Measurements from ENCODE around the gene RIN3. TPM values are rescaled to one million over a fixed set of nuclear protein-coding genes. Genes with fewer than 3 reads are reported as not detected.
"Not testable (repeated sequence)": the region's sequence is repeated elsewhere in the genome, so short reads cannot be mapped to it uniquely, and the experiment has no call there.

The RIN3 gene
- total and polyA plus RNA-seq, 2 donors, result 6.2 to 20.6 TPM

DNA sequence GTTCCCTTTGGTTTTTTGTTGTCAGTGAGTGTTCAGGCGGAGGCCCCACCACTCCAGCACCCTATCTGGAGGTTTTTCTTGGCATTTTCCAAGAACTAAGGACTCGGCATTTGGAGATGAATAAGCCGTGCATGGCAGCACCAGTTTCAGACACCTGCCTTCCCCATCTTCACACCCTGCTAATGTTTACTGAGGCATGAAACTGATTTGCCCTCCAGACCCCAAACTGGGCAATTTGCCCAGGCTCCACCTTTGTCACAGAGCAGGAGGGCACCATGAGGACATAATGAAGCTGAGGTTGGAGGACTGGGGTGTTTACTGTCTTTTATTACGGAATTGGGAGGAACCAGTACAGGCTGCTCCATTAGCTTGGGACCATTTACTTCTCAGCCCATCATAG lies 121.5 kb downstream of the RIN3 start:
- no peak overlapping the region for H3K27ac ChIP-seq (ENCODE audit: low read depth in 1 of 2, low read length in 1 of 2)
- H3K4me1 ChIP-seq (ENCODE audit: control insufficient read depth in 2 of 2, insufficient read depth in 2 of 2, low read length in 2 of 2), result no peaks in the 10 kb centered on the region
- H3K27me3 ChIP-seq (ENCODE audit: control insufficient read depth in 2 of 2, insufficient read depth in 1 of 2, low read length in 1 of 2), result no peaks in the 10 kb centered on the region
- peaks cover 0 to 19% of the 10 kb centered on the region in 2 donors for H3K36me3 ChIP-seq (ENCODE audit: control insufficient read depth in 2 of 2, insufficient read depth in 2 of 2, low read length in 1 of 2)
- DNase-seq (ENCODE audit: low read depth in 6 of 9, low spot score in 9 of 9), result no peak
- H3K4me3 ChIP-seq (ENCODE audit: low read length in 2 of 2), result no peak overlapping the region
- no peaks in the 10 kb centered on the region for H3K9me3 ChIP-seq (ENCODE audit: control insufficient read depth in 2 of 2, insufficient read depth in 1 of 2, low read length in 1 of 2)
- WGBS, result 95% methylated on average over 4 of the region's 4 CpGs

DNA sequence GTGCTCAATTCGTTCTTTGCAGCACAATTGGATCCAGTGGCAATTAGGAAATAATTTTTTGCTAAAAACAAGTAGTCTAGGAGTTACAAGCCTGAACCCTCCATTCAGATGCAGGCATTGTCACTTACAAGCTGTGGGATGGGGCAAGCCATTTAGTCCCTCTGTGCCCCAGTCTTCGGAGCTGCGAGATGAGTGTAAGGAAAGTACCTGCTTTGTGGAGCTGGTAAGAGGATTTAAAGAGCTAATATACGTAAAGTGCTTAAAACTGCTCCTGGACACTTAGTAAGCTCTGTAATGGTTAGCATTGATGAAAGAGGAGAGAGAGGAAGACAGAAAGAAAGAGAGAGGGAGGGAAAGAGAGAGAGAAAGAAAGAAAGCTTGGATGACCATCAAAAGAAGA lies 122.3 kb downstream of the RIN3 start:
- Histone ChIP-seq H3K4me1 (ENCODE audit: control insufficient read depth in 2 of 2, insufficient read depth in 2 of 2, low read length in 2 of 2) (no peaks in the 10 kb centered on the region), H3K9me3 (ENCODE audit: control insufficient read depth in 2 of 2, insufficient read depth in 1 of 2, low read length in 1 of 2) (no peaks in the 10 kb centered on the region), H3K27me3 (ENCODE audit: control insufficient read depth in 2 of 2, insufficient read depth in 1 of 2, low read length in 1 of 2) (no peaks in the 10 kb centered on the region), H3K36me3 (ENCODE audit: control insufficient read depth in 2 of 2, insufficient read depth in 2 of 2, low read length in 1 of 2) (peaks cover 0 to 19% of the 10 kb centered on the region in 2 donors), H3K4me3 (ENCODE audit: low read length in 2 of 2) (no peak overlapping the region), H3K27ac (ENCODE audit: low read depth in 1 of 2, low read length in 1 of 2) (no peak overlapping the region)
- no peak for DNase-seq (ENCODE audit: low read depth in 6 of 9, low spot score in 9 of 9)
- whole genome bisulfite sequencing, result 84% methylated on average over 4 of the region's 4 CpGs

DNA sequence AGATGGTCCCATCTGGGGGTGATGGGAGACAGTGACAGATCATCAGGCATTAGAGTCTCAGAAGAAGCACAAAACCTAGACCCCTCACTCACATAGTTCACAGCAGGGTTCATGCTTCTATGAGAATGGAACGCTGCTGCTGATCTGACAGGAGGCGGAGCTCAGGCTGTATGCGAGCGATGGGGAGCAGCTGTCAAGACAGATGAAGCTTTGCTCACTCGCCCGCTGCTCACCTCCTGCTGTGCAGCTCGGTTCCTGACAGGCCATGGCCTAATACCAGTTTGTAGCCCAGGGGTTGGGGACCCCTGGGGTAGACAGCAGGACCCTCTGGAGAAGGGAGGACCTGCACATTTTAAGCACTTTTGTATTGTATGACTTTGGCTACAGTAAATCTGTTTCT lies 123.6 kb downstream of the RIN3 start:
- 87% methylated on average over 7 of the region's 7 CpGs for WGBS
- H3K36me3 ChIP-seq (ENCODE audit: control insufficient read depth in 2 of 2, insufficient read depth in 2 of 2, low read length in 1 of 2), result peaks cover 6 to 30% of the 10 kb centered on the region in 2 donors
- no peak overlapping the region for H3K4me3 ChIP-seq (ENCODE audit: low read length in 2 of 2)
- no peaks in the 10 kb centered on the region for H3K27me3 ChIP-seq (ENCODE audit: control insufficient read depth in 2 of 2, insufficient read depth in 1 of 2, low read length in 1 of 2)
- H3K4me1 ChIP-seq (ENCODE audit: control insufficient read depth in 2 of 2, insufficient read depth in 2 of 2, low read length in 2 of 2), result no peaks in the 10 kb centered on the region
- no peaks in the 10 kb centered on the region for H3K9me3 ChIP-seq (ENCODE audit: control insufficient read depth in 2 of 2, insufficient read depth in 1 of 2, low read length in 1 of 2)
- DNase-seq (ENCODE audit: low read depth in 6 of 9, low spot score in 9 of 9), result no peak
- H3K27ac ChIP-seq (ENCODE audit: low read depth in 1 of 2, low read length in 1 of 2), result no peak overlapping the region

DNA sequence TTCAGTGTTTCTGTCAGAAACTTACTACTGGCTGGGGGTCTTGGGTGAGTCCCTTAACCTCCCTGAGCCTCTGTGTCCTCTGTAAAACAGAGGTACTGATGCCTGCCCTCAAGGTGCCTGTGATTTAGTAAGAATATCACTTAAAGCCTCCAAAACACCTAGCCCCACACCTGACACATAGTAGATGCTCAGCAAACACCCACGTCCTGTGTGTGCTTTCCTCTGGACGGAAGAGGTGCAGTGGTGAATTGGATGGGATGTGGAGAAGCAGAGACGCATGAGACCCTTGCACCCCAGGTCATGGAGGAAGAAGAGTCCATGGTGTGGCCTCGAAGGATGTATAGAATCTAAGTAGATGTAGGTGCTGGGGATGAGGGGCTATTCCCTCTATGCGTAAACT lies 124.3 kb downstream of the RIN3 start:
- 99% methylated on average over 5 of the region's 5 CpGs for WGBS
- Histone ChIP-seq H3K27ac (ENCODE audit: low read depth in 1 of 2, low read length in 1 of 2) (no peak overlapping the region), H3K9me3 (ENCODE audit: control insufficient read depth in 2 of 2, insufficient read depth in 1 of 2, low read length in 1 of 2) (no peaks in the 10 kb centered on the region), H3K27me3 (ENCODE audit: control insufficient read depth in 2 of 2, insufficient read depth in 1 of 2, low read length in 1 of 2) (no peaks in the 10 kb centered on the region), H3K4me3 (ENCODE audit: low read length in 2 of 2) (no peak overlapping the region), H3K4me1 (ENCODE audit: control insufficient read depth in 2 of 2, insufficient read depth in 2 of 2, low read length in 2 of 2) (no peaks in the 10 kb centered on the region), H3K36me3 (ENCODE audit: control insufficient read depth in 2 of 2, insufficient read depth in 2 of 2, low read length in 1 of 2) (peaks cover 12 to 33% of the 10 kb centered on the region in 2 donors)
- no peak for DNase-seq (ENCODE audit: low read depth in 6 of 9, low spot score in 9 of 9)

DNA sequence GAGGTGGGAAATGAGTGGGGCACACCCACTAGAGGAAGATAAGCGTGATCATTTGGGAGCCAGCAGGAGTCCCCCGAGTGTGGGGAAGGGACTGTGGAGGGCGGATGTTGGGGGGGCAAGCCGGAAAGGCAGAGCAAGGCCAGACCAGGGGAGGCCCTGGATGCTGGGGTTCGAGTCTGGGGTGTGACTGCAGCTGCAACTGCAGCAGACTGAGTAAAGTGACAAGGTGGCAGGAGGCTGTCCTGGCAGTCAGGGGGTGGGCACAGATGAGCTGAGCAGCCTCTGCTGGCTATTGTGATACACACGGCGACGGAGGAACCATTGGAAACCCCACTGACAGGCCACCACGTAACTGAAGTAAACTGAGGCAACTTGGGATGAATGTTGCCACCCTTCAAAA lies 124.7 kb downstream of the RIN3 start:
- Histone ChIP-seq H3K9me3 (ENCODE audit: control insufficient read depth in 2 of 2, insufficient read depth in 1 of 2, low read length in 1 of 2) (no peaks in the 10 kb centered on the region), H3K36me3 (ENCODE audit: control insufficient read depth in 2 of 2, insufficient read depth in 2 of 2, low read length in 1 of 2) (peaks cover 15 to 30% of the 10 kb centered on the region in 2 donors), H3K27ac (ENCODE audit: low read depth in 1 of 2, low read length in 1 of 2) (no peak overlapping the region), H3K4me3 (ENCODE audit: low read length in 2 of 2) (no peak overlapping the region), H3K27me3 (ENCODE audit: control insufficient read depth in 2 of 2, insufficient read depth in 1 of 2, low read length in 1 of 2) (no peaks in the 10 kb centered on the region), H3K4me1 (ENCODE audit: control insufficient read depth in 2 of 2, insufficient read depth in 2 of 2, low read length in 2 of 2) (no peaks in the 10 kb centered on the region)
- 96% methylated on average over 9 of the region's 9 CpGs for WGBS
- DNase-seq (ENCODE audit: low read depth in 6 of 9, low spot score in 9 of 9), result no peak

DNA sequence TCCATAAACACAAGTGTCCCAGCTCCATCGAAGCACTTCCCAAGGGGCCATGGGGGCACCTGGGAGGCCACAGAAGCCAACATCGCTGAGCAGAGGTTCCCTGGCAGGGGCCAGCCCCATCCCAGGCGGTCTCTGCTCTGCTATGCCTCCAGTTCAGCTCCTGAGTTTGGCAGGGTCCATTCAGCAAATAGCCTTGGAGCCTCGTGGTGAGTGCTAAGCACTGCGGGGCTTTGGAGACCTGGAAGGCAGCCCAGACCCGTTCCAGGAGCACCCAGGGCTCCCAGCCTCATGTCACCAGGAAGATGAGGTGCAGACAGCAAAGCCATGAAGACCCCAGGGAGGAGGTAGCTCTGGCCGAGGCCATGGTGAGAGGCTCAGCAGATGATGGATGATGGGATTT lies 125.3 kb downstream of the RIN3 start:
- Histone ChIP-seq H3K36me3 (ENCODE audit: control insufficient read depth in 2 of 2, insufficient read depth in 2 of 2, low read length in 1 of 2) (peaks cover 19 to 34% of the 10 kb centered on the region in 2 donors), H3K9me3 (ENCODE audit: control insufficient read depth in 2 of 2, insufficient read depth in 1 of 2, low read length in 1 of 2) (peaks cover 0 to 2% of the 10 kb centered on the region in 2 donors), H3K27me3 (ENCODE audit: control insufficient read depth in 2 of 2, insufficient read depth in 1 of 2, low read length in 1 of 2) (no peaks in the 10 kb centered on the region), H3K4me1 (ENCODE audit: control insufficient read depth in 2 of 2, insufficient read depth in 2 of 2, low read length in 2 of 2) (no peaks in the 10 kb centered on the region), H3K4me3 (ENCODE audit: low read length in 2 of 2) (no peak overlapping the region), H3K27ac (ENCODE audit: low read depth in 1 of 2, low read length in 1 of 2) (no peak overlapping the region)
- DNase-seq (ENCODE audit: low read depth in 6 of 9, low spot score in 9 of 9), result no peak
- WGBS, result 95% methylated on average over 7 of the region's 7 CpGs

DNA sequence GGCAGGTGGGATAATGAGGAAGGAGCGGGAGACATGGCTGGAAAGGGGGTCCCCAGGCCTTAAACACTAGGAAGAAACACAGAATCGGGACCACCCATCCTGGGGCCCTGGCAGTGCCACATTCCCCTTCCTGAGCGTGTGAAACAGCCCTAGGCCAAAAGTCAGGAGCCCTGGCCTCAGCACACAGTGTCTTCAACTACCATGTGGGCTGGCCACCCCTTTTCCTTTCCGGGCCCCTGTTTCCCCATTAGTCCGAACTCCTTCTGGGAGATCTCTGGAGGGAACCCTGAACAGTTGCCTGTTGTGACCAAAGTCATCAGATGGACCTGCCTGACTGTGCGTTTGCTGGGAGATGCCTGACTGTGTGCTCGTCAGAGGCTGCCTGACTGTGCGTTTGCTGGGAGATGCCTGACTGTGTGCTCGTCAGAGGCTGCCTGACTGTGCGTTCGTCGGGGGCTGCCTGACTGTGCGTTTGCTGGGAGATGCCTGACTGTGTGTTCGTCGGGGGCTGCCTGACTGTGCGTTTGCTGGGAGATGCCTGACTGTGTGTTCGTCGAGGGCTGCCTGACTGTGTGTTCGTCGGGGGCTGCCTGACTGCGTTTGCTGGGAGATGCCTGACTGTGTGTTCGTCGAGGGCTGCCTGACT lies 126.0 kb downstream of the RIN3 start:
- H3K27me3 ChIP-seq (ENCODE audit: control insufficient read depth in 2 of 2, insufficient read depth in 1 of 2, low read length in 1 of 2); H3K4me1 ChIP-seq (ENCODE audit: control insufficient read depth in 2 of 2, insufficient read depth in 2 of 2, low read length in 2 of 2); H3K9me3 ChIP-seq (ENCODE audit: control insufficient read depth in 2 of 2, insufficient read depth in 1 of 2, low read length in 1 of 2); DNase-seq (ENCODE audit: low read depth in 6 of 9, low spot score in 9 of 9); H3K4me3 ChIP-seq (ENCODE audit: low read length in 2 of 2); H3K27ac ChIP-seq (ENCODE audit: low read depth in 1 of 2, low read length in 1 of 2): not testable (repeated sequence)
- 95% methylated on average over 23 of the region's 23 CpGs for WGBS
- H3K36me3 ChIP-seq (ENCODE audit: control insufficient read depth in 2 of 2, insufficient read depth in 2 of 2, low read length in 1 of 2), result peaks cover 26 to 41% of the 10 kb centered on the region in 2 donors

DNA sequence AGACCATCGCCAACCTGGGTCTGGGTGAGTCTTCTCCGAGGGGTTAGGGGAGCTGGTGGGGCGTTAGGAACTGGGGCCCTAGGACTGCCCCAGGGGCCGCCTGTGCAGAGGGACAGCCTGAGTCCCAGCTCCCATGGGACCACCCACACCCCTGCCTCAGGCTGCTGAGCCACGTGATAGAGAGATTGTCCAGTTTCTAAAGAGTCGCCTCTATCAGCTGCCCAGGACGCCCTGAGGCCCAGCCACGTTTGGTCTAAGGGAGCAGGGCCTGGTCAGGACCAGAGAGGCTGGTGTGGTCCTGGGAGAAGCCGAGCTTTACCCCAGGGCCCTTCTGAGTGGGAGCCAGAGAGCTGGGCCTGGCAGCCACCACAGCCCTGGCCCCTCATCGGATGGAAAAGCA lies 127.7 kb downstream of the RIN3 start:
- DNase-seq (ENCODE audit: low read depth in 6 of 9, low spot score in 9 of 9), result no peak
- no peaks in the 10 kb centered on the region for H3K27me3 ChIP-seq (ENCODE audit: control insufficient read depth in 2 of 2, insufficient read depth in 1 of 2, low read length in 1 of 2)
- peaks cover 37 to 46% of the 10 kb centered on the region in 2 donors for H3K36me3 ChIP-seq (ENCODE audit: control insufficient read depth in 2 of 2, insufficient read depth in 2 of 2, low read length in 1 of 2)
- H3K4me1 ChIP-seq (ENCODE audit: control insufficient read depth in 2 of 2, insufficient read depth in 2 of 2, low read length in 2 of 2), result peaks cover 0 to 4% of the 10 kb centered on the region in 2 donors
- peaks cover 4 to 16% of the 10 kb centered on the region in 2 donors for H3K9me3 ChIP-seq (ENCODE audit: control insufficient read depth in 2 of 2, insufficient read depth in 1 of 2, low read length in 1 of 2)
- H3K4me3 ChIP-seq (ENCODE audit: low read length in 2 of 2), result no peak overlapping the region
- WGBS, result 99% methylated on average over 10 of the region's 10 CpGs
- no peak overlapping the region for H3K27ac ChIP-seq (ENCODE audit: low read depth in 1 of 2, low read length in 1 of 2)

DNA sequence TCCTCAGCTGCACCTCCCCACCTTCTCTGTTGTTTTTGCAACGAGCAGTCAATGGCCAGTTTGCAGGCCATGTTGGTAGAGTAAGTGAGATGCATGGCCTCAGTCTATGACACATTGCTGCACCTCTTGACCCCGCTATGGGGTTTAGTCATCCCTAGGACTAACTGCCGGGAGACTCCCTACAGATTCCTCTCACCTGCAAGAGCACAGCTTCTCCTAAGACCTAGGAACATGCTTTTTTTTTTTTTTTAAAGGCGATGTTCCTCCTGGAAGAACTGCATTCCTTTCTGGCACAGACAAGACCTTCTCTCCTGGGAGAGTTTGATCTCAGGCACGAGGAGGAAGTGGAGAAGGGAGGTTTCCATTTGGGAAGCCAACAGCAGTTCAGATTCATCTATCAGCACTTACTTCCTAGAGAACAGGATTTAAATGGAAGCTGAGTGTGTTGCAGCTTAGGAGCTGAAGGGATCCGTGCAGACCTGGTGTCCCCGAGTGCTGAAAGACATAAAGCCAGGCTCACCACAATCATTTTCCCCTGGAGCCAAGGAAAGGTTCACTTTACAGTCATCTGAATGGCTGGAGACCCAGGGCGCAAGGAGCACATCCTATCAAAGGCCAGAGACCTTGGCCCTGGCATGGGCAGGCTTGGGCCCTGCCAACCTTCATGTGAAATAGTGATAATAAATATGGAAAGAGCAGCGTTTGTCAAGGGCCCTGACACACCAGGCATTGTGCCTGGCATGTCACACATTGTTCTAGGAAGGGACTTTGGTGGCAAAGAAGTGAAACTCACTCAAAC lies 130.8 kb downstream of the RIN3 start:
- H3K27me3 ChIP-seq (ENCODE audit: control insufficient read depth in 2 of 2, insufficient read depth in 1 of 2, low read length in 1 of 2), result no peaks in the 10 kb centered on the region
- WGBS, result 87% methylated on average over 9 of the region's 9 CpGs
- peaks cover 4 to 16% of the 10 kb centered on the region in 2 donors for H3K9me3 ChIP-seq (ENCODE audit: control insufficient read depth in 2 of 2, insufficient read depth in 1 of 2, low read length in 1 of 2)
- no peak overlapping the region for H3K27ac ChIP-seq (ENCODE audit: low read depth in 1 of 2, low read length in 1 of 2)
- peaks cover 36 to 37% of the 10 kb centered on the region in 2 donors for H3K36me3 ChIP-seq (ENCODE audit: control insufficient read depth in 2 of 2, insufficient read depth in 2 of 2, low read length in 1 of 2)
- DNase-seq (ENCODE audit: low read depth in 6 of 9, low spot score in 9 of 9), result no peak
- peaks cover under 1 to 20% of the 10 kb centered on the region in 2 donors for H3K4me1 ChIP-seq (ENCODE audit: control insufficient read depth in 2 of 2, insufficient read depth in 2 of 2, low read length in 2 of 2)
- no peak overlapping the region for H3K4me3 ChIP-seq (ENCODE audit: low read length in 2 of 2)
